ENCODE results near the gene KCNAB1.
"Not testable (repeated sequence)": the region's sequence is repeated elsewhere in the genome, so short reads cannot be mapped to it uniquely, and the experiment has no call there.

Gene KCNAB1

DNA sequence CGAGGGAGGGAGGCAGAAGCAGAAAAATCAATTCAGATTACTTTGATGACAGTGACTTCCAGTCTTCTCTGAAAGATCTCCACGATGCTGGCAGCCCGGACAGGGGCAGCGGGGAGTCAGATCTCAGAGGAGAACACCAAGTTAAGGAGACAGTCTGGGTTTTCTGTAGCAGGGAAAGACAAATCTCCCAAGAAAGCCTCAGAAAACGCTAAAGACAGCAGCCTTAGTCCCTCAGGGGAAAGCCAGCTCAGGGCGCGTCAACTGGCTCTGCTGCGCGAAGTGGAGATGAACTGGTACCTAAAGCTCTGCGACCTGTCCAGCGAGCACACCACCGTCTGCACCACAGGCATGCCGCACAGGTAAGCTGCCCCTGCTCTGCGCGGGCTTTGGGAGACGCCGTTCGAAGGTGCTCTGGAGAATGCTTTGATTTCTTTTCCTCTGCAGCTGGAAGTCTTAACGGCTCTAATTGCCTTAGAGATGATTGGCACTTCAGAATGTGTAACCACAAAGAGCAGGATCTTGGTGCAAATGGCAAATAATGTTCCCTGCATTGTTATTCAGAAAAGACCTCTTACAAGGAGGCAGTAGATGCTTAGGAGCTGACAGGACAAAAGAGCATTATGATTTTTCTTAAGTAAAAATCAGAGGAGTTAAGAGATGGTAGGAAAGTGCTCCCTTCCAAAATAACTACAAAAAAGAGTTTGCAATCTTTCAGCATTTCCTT is at the start of gene KCNAB1:
KCNAB1 (plus strand) TSS at position 51 of the 724 bp plus-strand sequence.
- DNase-seq: no peak

DNA sequence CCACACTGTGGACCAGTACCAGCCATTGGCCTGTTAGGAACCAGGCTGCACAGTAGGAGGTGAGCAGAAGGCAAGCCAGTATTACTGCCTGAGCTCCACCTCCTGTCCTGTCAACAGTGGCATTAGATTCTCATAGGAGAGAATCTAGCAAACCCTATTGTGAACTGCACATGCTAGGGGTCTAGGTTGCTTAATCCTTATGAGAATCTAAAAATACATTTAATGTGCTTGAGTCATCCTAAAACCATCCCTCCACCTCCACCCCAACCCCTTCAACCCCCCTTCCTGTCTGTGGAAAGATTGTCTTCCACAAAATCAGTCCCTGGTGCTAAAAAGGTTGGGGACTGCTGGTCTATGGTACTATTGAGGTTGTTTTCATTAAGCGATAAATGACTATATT is 49.3 kb upstream of the KCNAB1 start:
- DNase-seq: no peak

DNA sequence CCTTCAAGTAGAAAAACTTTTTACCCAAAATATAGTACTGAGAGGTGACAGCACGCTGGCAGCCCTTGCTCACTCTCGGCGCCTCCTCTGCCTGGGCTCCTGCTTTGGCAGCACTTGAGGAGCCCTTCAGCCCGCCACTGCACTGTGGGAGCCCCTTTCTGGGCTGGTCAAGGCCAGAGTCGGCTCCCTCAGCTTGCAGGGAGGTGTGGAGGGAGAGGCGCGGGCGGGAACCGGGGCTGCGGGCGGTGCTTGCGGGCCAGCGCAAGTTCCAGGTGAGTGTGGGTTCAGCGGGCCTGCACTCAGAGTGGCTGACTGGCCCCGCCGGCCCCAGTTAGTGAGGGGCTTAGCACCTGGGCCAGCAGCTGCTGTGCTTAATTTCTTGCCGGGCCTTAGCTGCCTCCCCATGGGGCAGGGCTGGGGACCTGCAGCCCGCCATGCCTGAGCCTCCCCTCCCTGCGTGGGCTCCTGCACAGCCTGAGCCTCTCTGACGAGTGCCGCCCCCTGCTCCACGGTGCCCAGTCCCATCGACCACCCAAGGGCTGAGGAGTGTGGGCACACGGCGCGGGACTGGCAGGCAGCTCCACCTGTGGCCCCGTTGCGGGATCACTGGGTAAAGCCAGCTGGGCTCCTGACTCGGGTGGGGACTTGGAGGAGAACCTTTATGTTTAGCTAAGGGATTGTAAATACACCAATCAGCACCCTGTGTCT is 47.3 kb upstream of the KCNAB1 start:
- not testable (repeated sequence) for DNase-seq

DNA sequence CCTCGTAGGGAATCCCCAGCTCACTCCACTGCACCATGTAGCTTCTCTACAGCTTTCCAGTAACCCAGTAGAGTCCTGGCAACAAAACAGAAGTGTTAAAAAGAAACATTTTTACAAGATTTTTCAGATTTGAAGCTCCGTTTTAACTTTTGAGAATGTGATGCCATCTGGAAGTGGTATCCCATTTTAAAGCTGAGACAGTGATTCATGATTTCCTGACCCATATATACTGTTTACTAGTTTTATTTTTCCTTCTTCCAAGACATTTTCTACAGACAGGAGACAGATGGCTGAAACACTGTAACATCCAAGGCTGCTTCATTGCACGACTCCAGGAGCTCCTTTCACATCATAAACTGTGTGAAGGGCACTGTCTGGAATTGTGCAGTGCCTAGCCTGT is 30.3 kb upstream of the KCNAB1 start:
- no peak for DNase-seq

DNA sequence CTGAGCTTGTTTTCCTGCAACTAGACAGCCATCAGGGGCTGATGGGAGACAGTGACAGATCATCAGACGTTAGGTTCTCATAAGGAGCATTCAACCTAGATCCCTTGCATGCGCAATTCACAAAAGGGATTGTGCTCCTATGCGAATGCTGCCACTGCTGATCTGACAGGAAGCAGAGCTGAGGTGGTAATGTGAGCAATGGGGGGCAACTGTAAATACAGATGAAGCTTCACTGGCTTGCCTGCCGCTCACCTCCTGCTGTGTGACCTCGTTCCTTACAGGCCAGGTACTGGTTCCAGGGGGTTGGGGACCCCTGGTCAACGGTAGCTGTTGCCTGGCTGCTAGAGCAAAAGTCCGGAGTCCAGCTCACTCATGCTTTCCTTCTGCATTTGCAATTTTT is 26.4 kb upstream of the KCNAB1 start:
- DNase-seq: no peak

DNA sequence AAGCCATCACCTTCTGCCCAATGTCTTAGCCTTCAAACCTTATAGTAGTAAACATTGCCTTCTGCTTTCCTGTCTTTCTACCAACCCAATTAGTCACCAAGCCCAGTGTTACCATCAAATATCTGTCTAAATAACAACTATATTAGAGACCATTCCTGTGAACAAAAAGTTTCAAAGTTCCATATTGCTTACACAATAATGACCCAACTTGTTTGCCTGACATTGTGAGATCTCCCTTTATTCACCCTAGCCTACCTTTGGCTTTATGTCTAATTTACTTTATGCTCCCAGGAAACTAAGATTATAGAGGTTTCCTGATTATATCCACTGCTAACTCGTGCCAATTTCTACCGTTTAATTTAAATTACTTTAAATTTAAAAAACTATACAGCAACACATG is 26.0 kb upstream of the KCNAB1 start:
- no peak for DNase-seq

DNA sequence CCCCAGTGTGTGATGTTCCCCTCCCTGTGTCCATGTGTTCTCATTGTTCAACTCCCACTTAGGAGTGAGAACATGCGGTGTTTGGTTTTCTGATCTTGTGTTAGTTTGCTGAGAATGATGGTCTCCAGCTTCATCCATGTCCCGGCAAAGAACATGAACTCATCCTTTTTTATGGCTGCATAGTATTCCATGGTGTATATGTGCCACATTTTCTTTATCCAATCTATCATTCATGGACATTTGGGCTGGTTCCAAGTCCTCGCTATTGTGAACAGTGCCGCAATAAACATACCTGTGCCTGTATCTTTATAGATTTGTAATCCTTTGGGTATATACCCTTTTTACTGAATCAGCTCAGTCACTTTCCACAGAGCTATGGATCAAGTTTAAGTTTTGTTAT is 24.7 kb upstream of the KCNAB1 start:
- DNase-seq: not testable (repeated sequence)

DNA sequence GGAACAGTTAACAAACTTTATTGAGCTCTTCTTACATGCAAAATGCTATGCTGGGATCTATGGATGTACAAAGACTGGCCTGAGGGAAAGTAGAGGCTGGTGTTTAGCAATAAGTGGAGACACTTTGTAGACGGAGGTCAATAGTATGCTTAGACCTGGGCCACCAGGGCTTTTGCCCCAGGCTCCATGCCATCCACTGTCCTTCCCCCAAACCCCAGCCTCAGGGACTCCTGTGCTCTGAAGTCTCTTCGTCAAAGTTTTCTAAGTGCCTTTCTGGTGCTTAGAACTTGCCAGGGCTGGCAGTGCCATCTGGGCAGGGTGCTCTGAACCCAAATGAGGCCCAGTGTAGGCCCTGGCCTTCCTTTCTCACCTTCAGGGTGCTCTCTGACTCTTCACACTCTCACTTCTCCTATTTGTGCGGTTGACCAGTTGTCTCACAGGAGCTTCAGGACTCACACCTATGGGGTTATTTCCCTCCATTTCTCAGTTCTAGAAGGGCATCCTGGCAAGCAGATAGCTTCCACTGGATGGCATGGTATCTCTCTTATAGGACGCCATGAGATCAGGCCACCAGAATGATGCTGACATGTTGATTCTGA is 21.8 kb upstream of the KCNAB1 start:
- no peak for DNase-seq

DNA sequence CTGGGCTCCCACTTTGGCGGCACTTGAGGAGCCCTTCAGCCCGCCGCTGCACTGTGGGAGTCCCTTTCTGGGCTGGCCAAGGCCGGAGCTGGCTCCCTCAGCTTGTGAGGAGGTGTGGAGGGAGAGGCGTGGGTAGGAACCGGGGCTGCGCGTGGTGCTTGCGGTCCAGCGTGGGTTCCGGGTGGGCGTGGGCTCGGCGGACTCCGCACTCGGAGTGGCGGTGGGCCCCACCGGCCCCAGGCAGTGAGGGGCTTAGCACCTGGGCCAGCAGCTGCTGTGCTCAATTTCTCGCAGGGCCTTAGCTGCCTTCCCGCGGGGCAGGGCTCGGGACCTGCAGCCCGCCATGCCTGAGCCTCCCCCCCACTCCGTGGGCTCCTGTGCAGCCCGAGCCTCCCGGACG is 21.0 kb upstream of the KCNAB1 start:
- not testable (repeated sequence) for DNase-seq

DNA sequence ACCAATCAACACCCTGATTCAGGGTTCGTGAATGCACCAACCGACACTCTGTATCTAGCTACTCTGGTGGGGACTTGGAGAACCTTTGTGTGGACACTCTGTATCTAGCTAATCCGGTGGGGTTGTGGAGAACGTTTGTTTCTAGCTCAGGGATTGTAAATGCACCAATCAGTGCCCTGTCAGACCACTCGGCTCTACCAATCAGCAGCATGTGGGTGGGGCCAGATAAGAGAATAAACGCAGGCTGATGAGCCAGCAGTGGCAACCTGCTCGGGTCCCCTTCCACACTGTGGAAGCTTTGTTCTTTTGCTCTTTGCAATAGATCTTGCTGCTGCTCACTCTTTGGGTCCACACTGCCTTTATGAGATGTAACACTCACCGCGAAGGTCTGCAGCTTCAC is 20.4 kb upstream of the KCNAB1 start:
- DNase-seq: not testable (repeated sequence)

DNA sequence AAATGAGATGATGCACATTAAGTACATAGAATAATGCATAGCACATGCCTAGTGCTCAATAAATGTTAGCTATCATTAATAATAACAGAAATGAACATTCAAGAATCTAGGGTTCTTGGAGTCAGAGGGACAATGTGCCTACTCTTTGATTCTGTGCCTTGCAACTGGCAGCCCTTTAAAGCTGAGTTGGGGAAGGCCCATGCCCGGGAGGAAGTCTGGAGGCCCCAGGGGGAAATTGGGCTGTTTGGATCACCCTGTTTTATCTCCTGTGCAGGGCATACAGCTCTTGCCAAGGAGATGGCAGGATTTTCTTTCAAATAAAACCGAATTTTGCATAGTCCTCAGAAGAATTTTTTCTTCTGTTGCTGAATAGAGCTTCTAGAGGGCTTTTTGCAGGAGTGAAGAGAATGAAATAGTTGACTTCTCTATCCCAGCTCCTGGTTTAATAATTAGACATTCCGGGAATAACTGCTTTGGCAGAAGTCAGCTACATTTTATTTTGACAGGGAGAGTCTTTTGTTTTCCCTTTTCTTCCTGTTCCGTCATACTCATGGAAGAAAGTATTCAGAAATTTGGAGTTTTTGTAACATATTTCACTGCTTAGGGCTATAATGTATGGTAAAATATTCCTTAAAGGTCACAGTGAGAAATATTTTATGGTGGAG is 18.0 kb upstream of the KCNAB1 start:
- no peak for DNase-seq

DNA sequence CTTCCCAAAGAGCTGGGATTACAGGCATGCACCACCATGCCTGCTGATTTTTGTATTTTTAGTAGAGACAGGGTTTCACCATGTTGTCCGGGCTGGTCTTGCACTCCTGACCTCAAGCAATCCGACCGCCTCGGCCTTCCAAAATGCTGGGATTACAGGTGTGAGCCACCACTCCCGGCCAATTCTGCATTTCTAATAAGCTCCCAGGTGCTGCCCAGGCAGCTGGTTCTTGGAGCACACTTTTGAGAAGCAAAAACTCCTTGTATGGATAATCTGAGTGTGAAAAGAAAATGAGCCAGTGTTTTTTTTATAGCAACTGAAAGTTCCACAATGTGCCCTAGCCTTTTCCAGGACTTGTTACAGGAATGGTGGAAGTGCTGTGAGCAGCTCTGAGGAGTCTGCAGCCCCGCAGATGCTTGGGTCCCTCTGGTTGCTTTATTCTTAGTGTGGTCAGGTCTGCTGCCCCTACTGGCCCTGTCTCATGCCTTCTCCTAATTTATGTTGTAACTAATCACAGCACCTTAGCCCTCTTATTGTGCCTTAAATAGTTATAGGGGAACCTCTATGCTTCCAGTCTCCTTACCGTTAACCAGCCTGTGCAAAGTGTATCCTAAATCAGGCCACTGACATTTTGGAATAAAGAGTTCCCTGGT is 13.5 kb upstream of the KCNAB1 start:
- DNase-seq: no peak

DNA sequence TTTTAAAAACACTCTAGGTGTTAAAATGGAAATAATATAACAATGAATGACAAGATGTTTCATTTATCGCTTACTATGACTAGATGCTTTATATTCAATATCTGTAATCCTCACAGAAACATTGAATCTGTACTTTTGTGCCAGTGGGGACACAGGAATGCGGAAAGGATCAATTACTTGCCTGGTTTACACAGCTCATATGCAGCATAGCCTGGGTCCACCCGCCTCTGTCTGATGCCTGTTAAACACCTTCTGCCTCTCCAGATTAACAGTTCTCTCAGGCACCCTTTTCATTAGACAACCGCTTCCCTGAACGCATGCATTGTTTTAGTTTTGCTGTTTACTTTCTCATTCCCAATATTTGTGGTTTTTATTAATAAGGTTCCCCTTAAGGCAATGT is 12.9 kb upstream of the KCNAB1 start:
- DNase-seq: no peak

DNA sequence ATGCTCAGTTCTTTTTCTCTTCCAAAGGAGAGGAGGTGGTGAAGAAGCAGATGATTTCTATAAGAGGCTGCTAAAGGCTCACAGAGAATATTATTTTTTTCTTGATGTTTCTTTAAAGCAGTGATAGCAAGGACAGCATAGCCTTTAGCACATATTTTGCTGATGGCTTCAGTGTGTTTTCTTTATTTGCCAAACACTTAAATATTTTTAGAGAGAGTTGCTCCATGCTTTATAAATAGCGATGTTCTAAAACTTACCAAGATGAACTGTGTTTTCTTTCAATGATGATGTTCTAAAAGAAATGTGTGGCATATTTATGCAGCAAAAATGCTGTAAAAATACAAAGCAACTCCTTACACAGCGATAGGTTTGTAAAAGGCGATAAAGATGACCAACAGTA is 11.8 kb upstream of the KCNAB1 start:
- no peak for DNase-seq

DNA sequence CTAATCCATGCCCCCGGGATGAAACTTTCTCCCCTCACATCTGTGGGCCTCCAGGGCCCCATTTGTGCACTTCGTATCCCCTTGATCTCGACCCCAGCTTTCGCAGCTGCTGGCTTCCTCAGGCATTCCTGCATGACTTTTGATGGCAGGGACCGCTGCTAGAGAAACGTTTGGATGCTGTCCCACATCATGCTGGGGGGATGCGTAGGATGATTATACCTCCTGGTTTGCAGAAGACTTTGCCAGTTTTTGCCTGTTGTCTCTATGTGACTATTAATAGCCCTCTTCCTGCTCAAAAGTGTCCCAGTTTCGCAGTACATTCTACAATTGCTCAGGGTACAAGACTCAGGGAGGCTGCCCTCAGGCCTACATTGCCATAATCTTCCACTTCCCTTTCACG is 10.4 kb upstream of the KCNAB1 start:
- no peak for DNase-seq

DNA sequence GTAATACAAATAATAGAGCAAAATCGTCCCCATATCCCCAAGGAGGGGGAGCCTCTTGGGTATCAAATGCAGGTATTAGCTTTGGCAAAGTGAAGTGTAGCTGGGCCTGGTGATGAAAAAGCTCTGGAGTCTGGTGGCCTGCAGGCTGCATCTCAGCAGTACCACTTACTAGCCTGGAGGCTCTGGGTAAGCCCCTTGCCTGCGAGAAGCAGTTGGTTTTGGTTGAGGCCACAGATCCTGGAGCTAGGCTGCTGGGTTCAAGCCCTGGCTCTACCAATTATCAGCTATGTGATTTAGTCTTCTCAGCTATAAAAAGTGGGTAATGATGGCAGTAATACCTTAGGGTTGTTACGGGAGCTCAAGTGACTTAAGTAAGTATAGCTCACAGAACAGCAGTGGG is 6.1 kb downstream of the KCNAB1 start:
- no peak for DNase-seq

DNA sequence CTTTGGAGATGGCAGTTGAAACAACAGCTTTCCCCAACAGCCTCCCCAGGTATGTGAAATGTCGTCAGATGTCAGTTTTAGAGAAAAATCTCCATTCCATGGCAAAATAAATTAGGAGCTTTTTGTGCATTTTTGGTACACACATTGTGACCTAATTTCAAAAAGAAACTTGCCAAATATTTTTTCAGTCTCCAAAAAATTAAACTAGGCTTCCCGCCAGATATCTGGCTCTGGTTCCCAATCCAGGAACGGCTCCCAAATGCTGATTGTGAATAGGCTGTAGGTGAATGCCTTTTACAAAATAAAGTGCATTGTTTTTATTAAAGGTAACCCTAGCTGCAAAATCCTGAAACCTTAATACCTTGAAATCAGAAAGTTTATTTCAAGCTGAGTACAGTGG is 10.9 kb downstream of the KCNAB1 start:
- no peak for DNase-seq

DNA sequence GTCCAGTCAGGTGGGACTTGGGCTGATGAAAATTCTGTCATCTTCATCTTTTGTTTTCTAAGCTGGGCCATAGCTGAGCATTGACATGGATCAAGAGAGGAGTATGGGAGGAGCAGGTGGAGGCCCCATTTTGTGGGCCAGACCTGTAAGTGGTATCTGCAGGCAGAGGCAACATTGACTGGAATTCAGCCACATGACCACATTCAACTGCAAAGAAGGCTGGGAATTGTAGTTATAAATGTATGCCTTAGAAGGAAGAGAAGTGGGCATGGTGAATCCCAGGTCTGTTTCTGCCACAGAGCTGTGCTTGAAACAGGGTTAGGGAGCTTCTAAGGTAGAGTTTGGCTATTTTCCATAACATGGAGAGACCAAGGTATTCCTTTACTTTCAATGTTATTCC is 11.4 kb downstream of the KCNAB1 start:
- no peak for DNase-seq

DNA sequence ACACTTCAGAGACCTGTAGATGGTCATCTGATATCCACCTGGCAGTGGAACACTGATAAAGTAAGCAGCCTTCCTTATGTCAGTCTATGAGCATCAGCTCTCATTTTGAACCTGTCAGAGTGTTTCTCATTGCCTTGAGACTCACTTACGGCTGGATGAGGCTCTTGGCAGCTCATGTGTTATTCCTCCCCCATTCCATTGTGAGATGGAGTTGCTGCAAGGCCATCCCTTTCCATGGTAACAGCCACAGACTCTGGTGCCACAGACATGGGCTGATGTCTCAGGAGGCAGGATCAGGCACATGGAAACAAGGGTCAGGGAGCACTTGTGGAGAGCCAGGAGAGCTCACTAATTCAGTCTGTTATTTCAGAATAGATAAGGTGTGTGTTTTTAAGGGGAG is 11.9 kb downstream of the KCNAB1 start:
- no peak for DNase-seq

DNA sequence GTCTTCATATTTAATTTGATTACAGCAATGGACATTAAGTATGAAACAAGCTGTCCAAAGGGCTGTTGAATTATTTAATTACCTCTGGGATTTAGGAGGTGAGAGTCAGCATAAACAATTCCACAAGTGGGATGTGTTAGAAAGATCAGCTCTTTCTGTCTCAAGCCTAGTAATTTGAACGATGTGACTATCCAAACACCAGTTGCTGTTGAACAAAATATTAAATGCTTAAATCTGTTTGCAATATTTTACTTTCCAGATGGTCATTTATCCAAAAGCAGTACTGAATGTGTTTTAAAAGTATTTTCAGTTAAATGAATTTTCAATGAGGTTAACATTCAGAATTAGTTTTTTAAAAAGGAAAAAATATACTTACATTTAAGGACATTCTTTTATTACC is 12.7 kb downstream of the KCNAB1 start:
- no peak for DNase-seq

DNA sequence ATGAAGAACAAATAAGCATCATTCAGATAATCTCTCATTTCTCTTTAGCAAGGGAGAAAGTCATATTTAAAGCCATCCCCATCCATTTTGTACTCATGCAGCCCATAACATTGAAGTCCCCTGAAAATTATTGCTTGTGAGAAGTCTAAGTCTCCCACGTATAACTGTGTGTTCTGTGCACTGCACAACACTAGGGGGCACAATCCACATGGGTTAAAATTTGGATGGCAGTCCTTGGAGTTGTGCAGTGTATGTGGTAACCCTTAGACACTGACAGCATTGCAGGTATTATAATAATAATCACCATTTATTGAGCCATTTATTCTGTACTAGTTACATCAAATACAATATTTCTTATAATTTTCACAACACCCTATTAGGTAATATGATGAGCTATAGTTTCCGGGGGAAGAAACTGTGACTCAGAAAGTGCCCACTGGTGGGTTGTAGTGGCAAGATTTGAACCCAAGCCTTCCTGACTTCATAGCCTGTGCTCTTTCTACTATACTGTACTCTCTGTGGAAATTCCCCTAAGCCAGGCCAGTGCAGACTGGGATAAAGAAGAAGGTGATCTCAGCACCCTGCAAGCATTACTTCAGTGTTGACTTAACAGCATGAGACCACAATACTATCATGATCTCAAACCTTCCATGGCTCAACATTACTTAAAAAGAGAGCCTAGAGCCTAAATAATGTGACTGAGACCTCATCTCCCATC is 15.7 kb downstream of the KCNAB1 start:
- no peak for DNase-seq

DNA sequence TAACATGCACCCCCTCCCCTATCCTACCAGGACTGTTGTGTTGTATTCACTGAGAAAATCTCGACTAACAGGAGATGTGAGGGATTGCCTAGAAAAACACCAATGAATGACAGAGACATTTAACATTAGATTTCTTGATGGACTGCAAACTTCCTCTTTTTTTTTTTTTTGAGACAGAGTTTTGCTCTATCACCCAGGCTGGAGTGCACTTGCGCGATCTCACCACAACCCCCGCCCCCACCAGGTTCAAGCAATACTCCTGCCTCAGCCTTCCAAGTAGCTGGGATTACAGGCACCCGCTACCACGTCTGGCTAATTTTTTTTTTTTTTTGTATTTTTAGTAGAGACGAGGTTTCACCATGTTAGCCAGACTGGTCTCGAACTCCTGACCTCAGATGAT is 17.0 kb downstream of the KCNAB1 start:
- DNase-seq: not testable (repeated sequence)
